ENCODE measurements around the gene PDZRN3. TPM values are rescaled to one million over a fixed set of nuclear protein-coding genes. Genes with fewer than 3 reads are reported as not detected.

The PDZRN3 gene
- total RNA-seq = 33.9 and 52.5 TPM in 2 replicates

DNA sequence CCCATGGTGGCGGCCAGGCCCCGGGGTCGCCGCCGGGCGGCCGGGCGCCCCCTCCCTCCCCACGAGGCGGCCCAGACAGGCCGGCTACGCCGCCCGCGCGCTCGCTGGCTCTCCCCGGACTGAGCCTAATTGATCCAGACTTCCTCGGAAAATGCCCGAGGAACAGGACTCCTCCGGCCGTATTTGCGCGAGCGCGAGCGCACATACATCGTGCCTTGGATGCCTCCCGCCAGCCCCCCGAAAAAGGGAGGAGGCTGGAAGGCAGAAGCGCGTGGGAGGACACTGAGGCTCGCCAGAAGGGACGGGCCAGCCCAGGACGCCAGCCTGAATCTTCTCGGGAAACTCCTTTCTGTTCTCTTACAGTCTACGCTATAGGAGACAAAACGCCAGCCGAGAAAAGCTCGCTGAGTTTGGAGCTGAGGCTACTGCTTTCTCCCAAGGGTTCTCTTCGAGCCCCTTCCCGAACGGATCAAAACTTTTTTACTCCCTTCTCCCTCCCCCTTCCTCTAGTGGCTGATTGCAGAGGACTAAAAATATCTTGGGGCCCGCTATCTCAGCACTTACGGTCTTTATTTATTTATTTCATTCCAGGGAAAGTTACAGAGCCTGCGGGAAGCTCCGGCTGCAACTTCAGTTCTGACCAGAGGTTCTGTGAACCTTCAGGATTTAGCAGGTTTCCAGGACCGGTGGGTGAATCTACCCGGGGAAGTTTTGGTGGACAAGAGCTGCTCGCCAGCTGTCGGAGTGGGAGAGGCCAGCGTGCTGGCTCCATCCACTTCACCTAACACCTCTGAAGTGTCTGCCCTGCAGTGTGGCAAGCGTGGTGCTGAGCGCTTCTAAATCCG, at the start of gene PDZRN3:
TSS of gene PDZRN3 (minus strand) at position 121 of the 845 bp plus-strand sequence.

